ENCODE results near the gene SUSD3. TPM values are rescaled to one million over a fixed set of nuclear protein-coding genes. Genes with fewer than 3 reads are reported as not detected.

SUSD3 gene
- total RNA-seq, 1 experiment from 2014 or later, result not detected

DNA sequence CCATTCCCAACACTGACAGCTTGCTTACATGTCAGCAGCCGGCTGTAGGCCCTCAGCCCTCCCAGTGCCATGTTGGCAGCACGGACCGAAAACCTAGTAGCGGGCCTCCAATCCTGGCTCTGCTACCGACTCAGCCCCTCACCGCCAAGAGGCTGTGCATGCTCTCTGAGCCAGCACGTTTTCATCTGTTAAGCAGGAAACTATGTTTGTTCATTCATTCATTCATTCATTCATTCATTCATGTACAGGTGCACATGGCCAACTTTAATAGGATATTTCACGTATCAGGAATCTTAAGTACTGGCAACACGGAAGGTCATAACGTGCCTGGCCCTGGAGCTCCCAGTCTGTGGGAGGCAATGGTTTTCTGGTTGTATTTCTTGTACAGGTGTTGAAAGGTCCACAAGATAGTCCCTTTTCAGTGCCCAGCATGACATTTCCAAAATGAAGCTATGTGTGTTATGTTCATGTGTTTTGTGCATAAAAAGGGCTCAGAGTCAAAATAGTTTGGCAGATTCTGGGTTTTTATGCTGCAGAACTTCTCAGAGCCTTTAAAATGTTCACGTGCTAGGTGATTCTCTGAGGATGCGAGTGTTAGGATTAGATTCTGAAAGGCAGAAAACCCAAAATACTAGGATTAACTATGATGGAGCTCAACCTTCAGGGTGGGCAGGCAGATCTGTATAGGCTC lies 17.7 kb downstream of the SUSD3 start:
- no peak for DNase-seq (ENCODE audit: low spot score)

DNA sequence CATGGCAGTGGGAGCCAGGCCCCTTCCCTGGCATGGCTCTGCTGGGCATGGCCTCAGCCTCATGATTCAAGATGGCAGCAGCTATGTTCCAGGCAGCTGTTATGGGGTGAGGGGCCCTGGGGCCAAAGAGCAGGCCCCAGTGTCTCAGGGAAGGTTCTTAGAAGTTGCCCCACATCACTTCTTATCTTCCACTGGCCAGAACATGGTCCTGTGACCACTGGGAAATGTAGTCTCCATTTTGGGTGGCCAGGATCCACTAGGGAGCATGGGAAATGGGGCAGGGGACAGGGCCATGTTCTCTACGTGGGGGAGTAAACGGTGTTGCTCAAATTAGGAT lies 18.3 kb downstream of the SUSD3 start:
- no peak for DNase-seq (ENCODE audit: low spot score)

GRCh38 chr9:93077367-93077766 lies 18.9 kb downstream of the SUSD3 start:
- DNase-seq (ENCODE audit: low spot score), result no peak

DNA sequence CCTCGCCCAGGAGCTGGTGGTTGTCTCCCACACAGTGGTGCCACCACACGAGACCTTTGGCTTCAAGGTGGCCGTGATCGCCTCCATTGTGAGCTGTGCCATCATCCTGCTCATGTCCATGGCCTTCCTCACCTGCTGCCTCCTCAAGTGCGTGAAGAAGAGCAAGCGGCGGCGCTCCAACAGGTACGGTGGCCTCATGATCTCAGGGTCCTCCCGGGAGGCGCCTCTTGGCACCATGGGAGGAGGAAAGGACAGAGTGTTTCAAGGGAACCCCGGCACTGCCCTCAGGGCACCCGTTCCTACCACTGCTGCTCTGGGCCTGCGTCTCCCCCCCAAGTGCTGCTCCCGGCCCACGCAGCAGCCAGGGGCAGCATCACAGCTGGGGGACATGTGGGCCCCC lies 19.3 kb downstream of the SUSD3 start:
- no peak for DNase-seq (ENCODE audit: low spot score)

DNA sequence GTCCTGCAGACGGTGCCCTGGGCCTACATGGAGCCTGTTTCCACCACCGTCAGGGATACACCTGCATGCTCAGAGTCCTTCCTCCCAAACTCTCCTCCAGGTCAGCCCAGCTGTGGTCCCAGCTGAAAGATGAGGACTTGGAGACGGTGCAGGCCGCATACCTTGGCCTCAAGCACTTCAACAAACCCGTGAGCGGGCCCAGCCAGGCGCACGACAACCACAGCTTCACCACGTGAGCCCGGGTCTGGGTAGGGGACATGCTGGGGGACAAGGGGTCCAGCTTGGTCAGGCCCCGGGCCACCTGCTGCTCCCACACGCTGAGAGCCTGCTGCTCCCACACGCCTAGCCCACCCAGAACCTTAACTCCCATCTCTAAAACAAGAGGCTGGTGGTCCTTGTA lies 20.9 kb downstream of the SUSD3 start:
- DNase-seq (ENCODE audit: low spot score), result no peak

GRCh38 chr9:93080406-93080805 lies 21.9 kb downstream of the SUSD3 start:
- DNase-seq (ENCODE audit: low spot score), result no peak

DNA sequence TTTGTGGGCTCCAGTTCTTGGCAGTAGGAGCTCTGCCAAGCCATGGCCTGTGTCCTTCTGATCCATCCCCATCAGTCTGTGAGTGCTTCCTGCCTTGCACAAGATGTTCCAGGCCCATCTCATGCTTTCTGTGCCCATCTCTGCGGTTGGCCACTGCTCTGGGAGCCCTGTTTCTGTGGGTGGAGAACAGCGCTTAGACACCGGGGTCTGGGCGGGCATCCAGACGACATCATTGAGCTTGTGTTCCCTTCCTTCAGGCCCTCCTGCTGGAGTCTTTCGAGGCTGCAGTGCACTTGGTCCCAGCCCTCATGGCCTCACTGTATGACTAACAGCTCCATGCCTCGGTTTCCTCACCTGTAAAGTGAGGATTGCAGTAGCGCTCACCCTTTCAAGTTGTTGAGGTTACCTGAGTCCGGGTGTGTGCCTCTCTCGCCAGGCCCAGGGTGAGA lies 22.6 kb downstream of the SUSD3 start:
- no peak for DNase-seq (ENCODE audit: low spot score)

- DNase-seq (ENCODE audit: low spot score), result peak; percentile 82
These were observed 23.4 kb downstream of the SUSD3 start for GRCh38 chr9:93081931-93082330.

DNA sequence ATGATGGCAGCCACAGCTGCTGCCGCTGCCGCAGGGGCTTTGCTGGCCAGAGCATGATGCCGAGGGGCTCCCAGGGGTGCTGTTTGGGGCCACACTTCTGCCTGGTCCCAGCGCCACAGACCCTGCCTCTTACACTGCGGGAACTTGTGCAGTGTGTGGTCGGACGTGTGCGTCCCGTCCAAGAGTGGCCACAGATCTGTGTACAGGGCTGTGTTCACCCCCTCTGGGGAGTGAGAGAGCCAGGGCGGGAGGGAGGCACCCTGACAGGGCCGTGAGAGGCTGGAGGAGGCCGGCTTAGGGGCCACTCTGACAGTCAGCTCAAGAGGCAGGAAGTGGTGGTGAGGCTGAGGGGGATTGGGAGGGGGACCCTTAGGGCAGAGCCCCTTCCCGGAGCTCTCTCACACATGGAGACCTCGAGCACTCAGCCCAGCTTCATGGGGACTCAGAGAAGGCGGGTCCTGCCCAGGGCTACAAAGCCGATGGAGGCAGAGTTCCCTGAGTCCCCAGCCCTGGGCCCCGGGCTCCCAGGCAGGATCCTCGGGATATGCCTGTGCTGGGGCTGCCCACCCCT lies 24.4 kb downstream of the SUSD3 start:
- no peak for DNase-seq (ENCODE audit: low spot score)

GRCh38 chr9:93083592-93084470 lies 25.3 kb downstream of the SUSD3 start:
- no peak for DNase-seq (ENCODE audit: low spot score)

GRCh38 chr9:93084471-93084881 lies 26.0 kb downstream of the SUSD3 start:
- no peak for DNase-seq (ENCODE audit: low spot score)

DNA sequence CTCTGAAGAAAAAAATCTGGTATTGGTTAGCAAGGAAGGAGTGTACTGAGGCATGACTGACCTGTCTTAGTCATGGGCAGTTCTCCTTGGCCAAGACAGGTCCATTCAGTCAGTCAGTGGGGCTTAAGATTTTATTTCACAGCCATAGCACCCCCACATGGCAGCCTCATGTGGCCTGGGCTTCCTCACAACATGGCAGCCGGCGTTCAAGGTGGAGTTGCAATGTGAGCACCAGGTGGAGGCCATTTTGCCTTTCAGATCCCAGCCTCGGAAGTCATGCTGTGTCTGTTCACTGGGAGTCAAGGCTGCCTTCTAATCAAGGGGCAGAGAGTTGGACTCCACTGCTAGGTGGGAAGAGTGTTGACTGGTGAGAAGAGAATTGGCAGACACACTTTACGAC lies 27.2 kb downstream of the SUSD3 start:
- DNase-seq (ENCODE audit: low spot score), result no peak

DNA sequence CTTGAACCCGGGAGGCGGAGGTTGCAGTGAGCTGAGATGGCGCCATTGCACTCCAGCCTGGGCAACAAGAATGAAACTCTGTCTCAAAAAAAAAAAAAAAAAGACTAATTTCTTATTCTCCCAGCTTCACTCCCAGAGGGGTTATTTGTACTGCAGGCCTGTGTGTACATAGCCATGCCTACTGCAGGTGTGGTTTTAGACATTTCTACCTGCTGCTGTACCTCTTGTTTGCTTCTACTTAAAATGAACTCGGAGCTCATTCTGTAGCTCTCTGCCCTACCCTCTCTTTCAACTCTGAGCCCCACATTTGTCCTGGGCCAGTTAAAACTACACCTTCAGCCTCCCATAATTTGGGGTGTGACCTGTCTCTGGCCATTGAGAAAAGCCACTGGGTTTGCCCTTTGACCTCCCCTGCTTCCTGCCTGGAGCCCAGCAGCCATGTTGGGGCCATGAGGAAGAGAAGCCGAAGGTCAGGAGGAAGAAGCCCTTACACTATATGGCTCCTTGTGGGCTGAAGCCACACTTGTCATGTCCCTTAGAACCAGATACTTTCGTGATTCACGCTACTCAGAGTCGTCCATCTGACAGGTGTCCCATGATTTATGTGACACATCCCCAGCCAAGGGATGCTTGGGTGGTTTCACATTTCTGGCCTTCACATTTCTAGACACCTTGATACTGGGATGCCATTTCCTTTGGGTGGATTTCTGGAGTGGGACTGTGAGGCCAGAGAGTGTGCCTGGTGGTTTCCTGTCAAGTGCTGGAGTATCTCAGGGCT lies 28.1 kb downstream of the SUSD3 start:
- DNase-seq (ENCODE audit: low spot score), result no peak

- DNase-seq (ENCODE audit: low spot score), result no peak
These were observed 29.6 kb downstream of the SUSD3 start for GRCh38 chr9:93087971-93088655.

GRCh38 chr9:93088656-93089015 lies 30.1 kb downstream of the SUSD3 start:
- no peak for DNase-seq (ENCODE audit: low spot score)

- no peak for DNase-seq (ENCODE audit: low spot score)
These were observed 30.5 kb downstream of the SUSD3 start for GRCh38 chr9:93089024-93089423.

- no peak for DNase-seq (ENCODE audit: low spot score)
These were observed 31.0 kb downstream of the SUSD3 start for GRCh38 chr9:93089481-93089991.

DNA sequence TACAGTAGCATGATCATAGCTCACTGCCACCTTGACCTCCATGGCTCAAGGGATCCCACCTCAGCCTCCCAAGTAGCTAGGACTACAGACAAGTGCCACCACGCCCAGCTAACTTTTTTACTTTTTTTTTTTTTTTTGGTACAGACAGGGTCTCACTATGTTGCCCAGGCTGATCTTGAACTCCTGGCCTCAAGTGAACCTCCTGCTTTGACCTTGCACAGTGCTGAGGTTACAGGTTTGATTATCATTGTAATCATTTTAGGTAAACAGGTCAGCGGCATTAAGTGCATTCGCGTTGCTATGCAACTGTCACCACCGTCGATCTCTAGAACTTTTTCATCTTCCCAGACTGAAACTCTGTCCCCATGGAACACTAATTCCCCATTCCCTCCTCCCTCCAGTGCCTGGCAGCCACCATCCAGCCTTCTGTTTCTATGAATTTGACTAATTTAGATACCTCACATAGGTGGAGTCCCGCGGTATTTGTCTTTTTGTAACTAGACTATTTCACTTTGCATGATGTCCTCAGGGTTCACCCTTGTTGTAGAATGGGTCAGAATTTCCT lies 31.7 kb downstream of the SUSD3 start:
- DNase-seq (ENCODE audit: low spot score), result no peak

DNA sequence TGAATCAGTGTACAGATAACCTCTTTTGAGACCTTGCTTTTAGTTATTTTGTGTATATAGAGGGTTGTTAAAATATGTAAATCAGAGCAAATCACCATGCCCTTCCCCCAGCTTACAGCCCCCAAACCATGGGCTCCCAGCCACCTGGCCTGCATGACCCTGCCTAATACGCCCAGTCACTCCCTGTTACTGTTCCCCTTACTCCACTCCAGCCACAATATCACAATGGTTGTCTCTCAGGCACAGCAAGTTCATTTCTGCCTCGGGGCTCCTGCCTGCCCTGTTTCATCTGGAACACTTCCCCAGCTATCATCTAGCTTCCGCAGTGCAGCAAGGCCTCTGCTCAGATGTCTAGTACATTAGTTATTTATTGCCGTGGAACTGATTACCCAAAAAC lies 32.6 kb downstream of the SUSD3 start:
- no peak for DNase-seq (ENCODE audit: low spot score)

DNA sequence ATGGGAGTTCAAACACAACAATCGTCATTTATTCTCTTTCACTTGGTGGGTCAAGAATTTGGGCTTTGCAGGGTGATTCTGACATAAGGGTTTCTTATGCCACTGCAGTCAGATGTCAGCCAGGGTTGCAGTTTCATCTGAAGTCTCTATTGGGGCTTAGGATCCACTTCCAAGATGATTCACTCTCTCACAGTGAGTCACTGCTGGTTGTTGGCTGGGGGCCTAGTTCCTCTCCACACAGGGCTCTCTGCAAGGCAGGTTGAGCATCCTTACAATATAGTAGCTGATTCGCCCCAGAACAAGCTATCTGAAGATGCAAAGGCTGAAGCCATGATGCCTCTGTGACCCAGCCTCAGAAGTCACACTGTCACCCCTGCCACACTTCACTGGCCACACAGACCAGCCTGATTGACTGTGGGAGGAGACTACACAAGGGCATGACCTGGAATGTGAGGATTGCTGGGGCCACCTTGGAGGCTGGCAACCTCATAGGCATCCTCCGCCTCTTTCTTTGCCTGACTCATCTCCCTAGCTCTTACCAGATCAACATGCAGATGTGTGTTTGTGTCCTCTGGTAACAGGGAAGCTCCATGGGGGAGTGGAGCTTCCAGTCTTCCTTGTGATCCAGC lies 33.1 kb downstream of the SUSD3 start:
- peak; percentile 68 for DNase-seq (ENCODE audit: low spot score)

All from A172 (cell line).